ENCODE results near the gene FOXN3. TPM values are rescaled to one million over a fixed set of nuclear protein-coding genes. Genes with fewer than 3 reads are reported as not detected.

FOXN3 gene
- total RNA-seq, result 30.4 and 31.1 TPM in 2 replicates

GRCh38 chr14:89417091-89417464 is at the start of gene FOXN3:
Gene FOXN3 (minus strand): TSS chr14:89417233. CDS start chr14:89412476, 4,757 bp downstream.

